Fibroblast of pulmonary artery (primary cell): Measurements from ENCODE around the gene NFYC.

Source experiments
- DNase-seq: peaks from one replicate; pipeline ENCODE4 v3.0.0-alpha.2; 2010; ENCODE audit warnings: low read depth
- H3K4me3 ChIP-seq: replicated peaks from 2 replicates; pipeline ENCODE4 v1.5.1; 2011; ENCODE audit warnings: low read depth, mild to moderate bottlenecking, control low read depth, low read length, moderate library complexity
- TF ChIP-seq, protein P1 (sequence below): IDR thresholded peaks from 2 replicates; pipeline ENCODE4 v1.5.1; 2011; ENCODE audit warnings: mild to moderate bottlenecking, control low read depth, low read length, inconsistent platforms; ENCODE audit errors: missing control alignments

NFYC gene

DNA sequence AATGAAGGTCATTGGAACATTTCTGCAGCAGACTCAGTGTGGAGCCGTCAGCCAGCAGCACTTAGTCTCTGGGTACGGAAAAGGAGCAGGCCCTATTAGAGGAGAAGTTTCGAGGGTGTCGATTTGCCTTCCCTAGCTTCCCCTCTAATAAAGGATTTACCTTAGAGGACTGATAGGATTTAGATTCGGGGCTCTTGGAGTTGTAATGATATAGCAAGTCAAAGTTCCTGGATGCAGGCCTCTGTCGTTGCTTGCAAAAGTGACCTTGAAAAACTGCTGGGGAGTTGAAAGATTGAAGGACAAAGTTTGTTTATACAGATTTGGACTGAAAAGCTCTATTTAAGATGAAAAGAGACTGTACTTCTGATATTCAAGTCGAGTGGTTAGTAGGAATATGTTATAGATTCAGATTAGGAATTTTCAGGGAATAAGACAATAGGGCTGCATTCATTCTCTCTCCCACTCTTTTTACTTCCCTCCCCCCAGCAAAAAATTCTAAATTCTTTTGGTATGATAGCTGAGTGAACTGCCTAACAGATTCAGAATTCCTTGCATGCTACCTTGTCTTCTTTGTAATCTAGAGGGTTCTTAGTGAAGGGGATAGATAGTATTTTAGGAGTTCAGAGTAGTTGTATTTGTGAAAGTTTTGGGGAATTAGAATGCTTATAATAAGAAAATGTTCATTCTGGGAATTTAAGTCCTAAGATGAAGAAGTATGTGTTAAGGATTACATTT lies 19.2 kb downstream of the NFYC start:
- H3K4me3 ChIP-seq, result peak overlapping the region; percentile 69
- TF ChIP-seq, protein P1, sequence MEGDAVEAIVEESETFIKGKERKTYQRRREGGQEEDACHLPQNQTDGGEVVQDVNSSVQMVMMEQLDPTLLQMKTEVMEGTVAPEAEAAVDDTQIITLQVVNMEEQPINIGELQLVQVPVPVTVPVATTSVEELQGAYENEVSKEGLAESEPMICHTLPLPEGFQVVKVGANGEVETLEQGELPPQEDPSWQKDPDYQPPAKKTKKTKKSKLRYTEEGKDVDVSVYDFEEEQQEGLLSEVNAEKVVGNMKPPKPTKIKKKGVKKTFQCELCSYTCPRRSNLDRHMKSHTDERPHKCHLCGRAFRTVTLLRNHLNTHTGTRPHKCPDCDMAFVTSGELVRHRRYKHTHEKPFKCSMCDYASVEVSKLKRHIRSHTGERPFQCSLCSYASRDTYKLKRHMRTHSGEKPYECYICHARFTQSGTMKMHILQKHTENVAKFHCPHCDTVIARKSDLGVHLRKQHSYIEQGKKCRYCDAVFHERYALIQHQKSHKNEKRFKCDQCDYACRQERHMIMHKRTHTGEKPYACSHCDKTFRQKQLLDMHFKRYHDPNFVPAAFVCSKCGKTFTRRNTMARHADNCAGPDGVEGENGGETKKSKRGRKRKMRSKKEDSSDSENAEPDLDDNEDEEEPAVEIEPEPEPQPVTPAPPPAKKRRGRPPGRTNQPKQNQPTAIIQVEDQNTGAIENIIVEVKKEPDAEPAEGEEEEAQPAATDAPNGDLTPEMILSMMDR, result no peak
- peak; percentile 19 for DNase-seq

GRCh38 chr1:40711465-40712404 lies 20.2 kb downstream of the NFYC start:
- peak overlapping the region; percentile 69 for H3K4me3 ChIP-seq
- TF ChIP-seq, protein P1, result no peak
- DNase-seq, result peak; percentile 60

DNA sequence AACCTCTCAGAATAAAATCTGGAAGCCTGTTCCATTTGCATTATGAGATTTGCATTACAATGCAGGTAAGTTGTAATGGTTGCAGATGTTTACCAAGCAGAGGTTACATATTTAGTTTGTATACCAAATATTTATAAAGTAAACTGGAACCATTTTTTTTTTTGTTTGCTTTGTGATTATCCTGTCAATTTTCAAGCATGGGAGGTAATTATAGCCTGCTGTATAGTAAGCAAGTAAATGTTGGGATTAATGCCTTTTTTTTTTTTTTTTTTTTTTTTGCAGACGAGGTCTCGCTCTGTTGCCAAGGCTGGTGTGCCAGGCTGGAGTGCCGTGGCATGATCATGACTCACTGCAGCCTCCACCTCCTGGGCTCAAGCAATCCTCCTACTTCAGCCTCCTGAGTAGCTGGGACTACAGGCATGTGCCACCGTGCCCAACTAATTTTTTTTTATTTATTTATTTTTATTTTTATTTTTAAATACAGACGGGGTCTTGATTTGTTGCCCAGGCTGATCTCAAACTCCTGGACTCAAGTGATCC lies 21.0 kb downstream of the NFYC start:
- DNase-seq, result no peak
- no peak overlapping the region for H3K4me3 ChIP-seq
- TF ChIP-seq, protein P1, result no peak

GRCh38 chr1:40712997-40713396 lies 21.5 kb downstream of the NFYC start:
- TF ChIP-seq, protein P1, result no peak
- no peak for DNase-seq
- H3K4me3 ChIP-seq, result no peak overlapping the region

- no peak overlapping the region for H3K4me3 ChIP-seq
- no peak for DNase-seq
- TF ChIP-seq, protein P1, result no peak
These were observed 24.1 kb downstream of the NFYC start for GRCh38 chr1:40715491-40716059.

- TF ChIP-seq, protein P1, result no peak
- no peak for DNase-seq
- no peak overlapping the region for H3K4me3 ChIP-seq
These were observed 25.6 kb downstream of the NFYC start for GRCh38 chr1:40717065-40717464.
